Naive B cell (primary cell): ENCODE results near the gene HERC4. TPM values are rescaled to one million over a fixed set of nuclear protein-coding genes. Genes with fewer than 3 reads are reported as not detected.
A peak's percentile ranks its signal among the peaks of the same experiment; 100 is the strongest.
"Not testable (repeated sequence)": the region's sequence is repeated elsewhere in the genome, so short reads cannot be mapped to it uniquely, and the experiment has no call there.

Experiments
- ATAC-seq, 2 donors: fragments of 150-1000 bp; cut with Tn5 transposase; 2 replicates each; pipeline ENCODE4 v1.10.0; 2021; ENCODE audit warnings: low read depth in 2 of 2, mild to moderate bottlenecking in 2 of 2, moderate library complexity in 2 of 2
- DNase-seq: peaks from one replicate; pipeline ENCODE4 v3.0.0; 2022
- H3K27ac Mint-ChIP-seq, 6 donors: one replicate each; pipeline ENCODE4 v1.8.0; 2020 to 2022; ENCODE audit warnings: mild to moderate bottlenecking in 6 of 6, mixed read lengths in 6 of 6, moderate library complexity in 5 of 6, inconsistent platforms in 2 of 6
- H3K27me3 Mint-ChIP-seq, 3 donors: one replicate each; pipeline ENCODE4 v1.8.0; 2021 to 2022; ENCODE audit warnings: mixed read lengths in 3 of 3, mild to moderate bottlenecking in 1 of 3
- H3K36me3 Mint-ChIP-seq, 2 donors: one replicate each; pipeline ENCODE4 v1.8.0; 2020 to 2022; ENCODE audit warnings: mixed read lengths in 2 of 2, inconsistent platforms in 1 of 2, mild to moderate bottlenecking in 1 of 2
- H3K4me1 Mint-ChIP-seq, 3 donors: one replicate each; pipeline ENCODE4 v1.8.0; 2020 to 2022; ENCODE audit warnings: mixed read lengths in 3 of 3, inconsistent platforms in 1 of 3, mild to moderate bottlenecking in 1 of 3, moderate library complexity in 1 of 3
- H3K4me3 Mint-ChIP-seq, 8 donors: one replicate each; pipeline ENCODE4 v1.8.0; 2020 to 2022; ENCODE audit warnings: mild to moderate bottlenecking in 8 of 8, mixed read lengths in 8 of 8, moderate library complexity in 8 of 8, inconsistent platforms in 2 of 8
- H3K9me3 Mint-ChIP-seq, 7 donors: one replicate each; pipeline ENCODE4 v1.8.0; 2020 to 2022; ENCODE audit warnings: mixed read lengths in 7 of 7, mild to moderate bottlenecking in 5 of 7, inconsistent platforms in 2 of 7, moderate library complexity in 1 of 7
- polyA plus RNA-seq, 6 donors: library from polyadenylated mRNA; unstranded; fragments of 300-500 nt; fragmentation: Illumina TruSeq; gene quantifications; one replicate each; pipeline ENCODE4 v1.2.3, GENCODE V29; 2021; ENCODE audit warnings: low read depth in 6 of 6

Gene HERC4
- polyA plus RNA-seq, 6 donors from 2014 or later, result 19.5 to 37.5 (median 23.9) TPM

DNA sequence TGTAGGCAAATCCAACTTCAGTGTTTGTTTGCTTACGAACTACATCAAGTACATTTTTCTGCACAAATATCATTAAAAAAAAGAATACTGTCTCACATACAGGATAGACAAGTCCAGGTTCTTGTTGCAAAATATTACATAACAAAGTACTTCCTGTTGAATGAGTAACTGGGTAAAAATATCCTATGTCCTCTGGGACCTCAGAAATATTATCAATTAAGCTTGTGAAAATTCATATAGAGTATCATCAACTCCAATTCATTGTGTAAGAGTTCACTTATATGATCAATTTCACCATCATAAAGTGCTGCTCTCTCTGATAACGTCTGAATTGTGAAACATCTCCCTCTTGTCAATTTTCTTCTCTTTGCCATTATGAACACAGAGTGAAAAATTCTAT lies 22.6 kb downstream of the HERC4 start:
- no peaks in the 10 kb centered on the region for H3K9me3 Mint-ChIP-seq
- H3K27me3 Mint-ChIP-seq, result no peaks in the 10 kb centered on the region
- DNase-seq (no peak), ATAC-seq (peak in 1 of 2 donors; percentile 28)
- H3K27ac Mint-ChIP-seq, result peak overlapping the region in 4 of 6 donors; percentile 15 to 81 (median 38)
- peaks cover 24 to 42% (median 37%) of the 10 kb centered on the region in 3 donors for H3K4me1 Mint-ChIP-seq
- H3K36me3 Mint-ChIP-seq, result peaks cover 6 to 9% of the 10 kb centered on the region in 2 donors
- H3K4me3 Mint-ChIP-seq, result no peak overlapping the region

GRCh38 chr10:68049289-68050078 lies 25.6 kb downstream of the HERC4 start:
- Mint-ChIP-seq H3K4me1 (peaks cover 38 to 64% (median 53%) of the 10 kb centered on the region in 3 donors), H3K36me3 (peaks cover 0 to 6% of the 10 kb centered on the region in 2 donors), H3K4me3 (peak overlapping the region in 1 of 8 donors; percentile 29), H3K9me3 (no peaks in the 10 kb centered on the region), H3K27me3 (no peaks in the 10 kb centered on the region), H3K27ac (peak overlapping the region in 5 of 6 donors; percentile 8 to 70 (median 53))
- ATAC-seq, result no peak
- no peak for DNase-seq

DNA sequence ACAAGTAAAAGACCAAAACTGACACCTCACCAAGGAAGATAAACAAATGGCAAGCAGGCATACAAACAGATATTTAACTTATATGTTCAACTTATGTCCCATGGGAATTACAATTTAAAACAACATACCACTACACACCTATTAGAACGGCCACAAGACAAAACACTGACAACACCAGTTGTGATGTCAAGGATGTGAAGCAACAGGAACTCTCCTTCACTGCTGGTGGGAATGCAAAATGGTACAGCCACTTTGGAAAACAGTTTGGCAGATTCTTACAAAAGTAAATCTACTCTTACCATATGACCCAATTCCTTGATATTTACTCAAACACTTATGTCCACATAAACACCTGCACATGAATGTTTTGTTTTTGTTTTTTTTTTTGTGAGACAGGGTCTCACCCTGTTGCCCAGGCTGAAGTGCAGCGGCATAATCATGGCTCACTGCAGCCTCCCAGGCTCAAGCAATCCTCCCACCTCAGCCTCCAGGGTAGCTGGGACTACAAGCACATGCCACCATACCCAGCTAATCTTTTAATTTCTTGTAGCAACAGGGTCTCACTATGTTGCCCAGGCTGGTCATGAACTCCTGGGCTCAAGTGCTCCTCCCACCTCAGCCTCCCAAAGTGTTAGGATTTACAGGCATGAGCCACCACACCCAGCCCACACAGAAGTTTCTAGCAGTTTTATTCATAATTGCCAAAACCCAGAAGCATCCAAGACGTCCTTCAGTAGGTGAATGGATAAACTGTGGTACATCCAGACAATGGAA lies 27.3 kb downstream of the HERC4 start:
- H3K27ac Mint-ChIP-seq, result peak overlapping the region in 5 of 6 donors; percentile 53 to 79 (median 62)
- H3K9me3 Mint-ChIP-seq, result no peaks in the 10 kb centered on the region
- H3K4me1 Mint-ChIP-seq, result peaks cover 30 to 55% (median 39%) of the 10 kb centered on the region in 3 donors
- DNase-seq (no peak), ATAC-seq (no peak)
- H3K27me3 Mint-ChIP-seq, result no peaks in the 10 kb centered on the region
- H3K4me3 Mint-ChIP-seq, result peak overlapping the region in 4 of 8 donors; percentile 3 to 73 (median 26)
- peaks cover 0 to 6% of the 10 kb centered on the region in 2 donors for H3K36me3 Mint-ChIP-seq

GRCh38 chr10:68047122-68047521 lies 28.0 kb downstream of the HERC4 start:
- Mint-ChIP-seq H3K27ac (peak overlapping the region in 5 of 6 donors; percentile 18 to 94 (median 70)), H3K36me3 (peaks cover 0 to 6% of the 10 kb centered on the region in 2 donors), H3K4me1 (peaks cover 29 to 49% (median 33%) of the 10 kb centered on the region in 3 donors)

GRCh38 chr10:68046642-68047041 lies 28.4 kb downstream of the HERC4 start:
- Mint-ChIP-seq H3K9me3 (no peaks in the 10 kb centered on the region), H3K36me3 (peaks cover 0 to 6% of the 10 kb centered on the region in 2 donors), H3K27me3 (no peaks in the 10 kb centered on the region), H3K27ac (peak overlapping the region; percentile 53 to 94 (median 72)), H3K4me3 (peak overlapping the region in 3 of 8 donors; percentile 2 to 73 (median 45)), H3K4me1 (peaks cover 26 to 45% (median 32%) of the 10 kb centered on the region in 3 donors)
- no peak for DNase-seq
- ATAC-seq, result peak in 1 of 2 donors; percentile 25

More at GRCh38 chr10:68047122-68047521, 28.0 kb downstream of the HERC4 start:
- no peak for DNase-seq
- no peak for ATAC-seq
- Mint-ChIP-seq H3K27me3 (no peaks in the 10 kb centered on the region), H3K4me3 (peak overlapping the region in 4 of 8 donors; percentile 2 to 73 (median 26)), H3K9me3 (no peaks in the 10 kb centered on the region)

DNA sequence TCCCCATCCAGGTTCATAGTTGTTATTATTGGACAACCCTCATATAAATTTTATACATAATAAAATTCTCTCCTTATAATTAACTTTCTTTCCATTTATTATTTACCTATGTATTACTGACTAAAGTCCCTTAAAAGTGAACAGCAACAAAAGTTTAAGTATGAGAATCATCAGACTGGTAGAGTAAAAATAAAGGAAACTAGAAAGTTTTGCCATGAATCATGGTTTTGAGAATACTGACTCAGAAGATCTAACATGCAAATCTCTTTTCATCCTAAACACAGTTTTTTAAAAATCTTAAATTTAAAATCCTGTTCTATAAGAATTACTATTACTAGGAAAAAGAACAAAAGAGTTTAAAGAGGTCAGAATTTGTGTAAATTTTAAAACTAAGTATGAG lies 32.1 kb downstream of the HERC4 start:
- peak overlapping the region in 1 of 6 donors; percentile 49 for H3K27ac Mint-ChIP-seq
- DNase-seq, result no peak
- peaks cover 0 to 6% of the 10 kb centered on the region in 2 donors for H3K36me3 Mint-ChIP-seq
- no peaks in the 10 kb centered on the region for H3K27me3 Mint-ChIP-seq
- H3K4me1 Mint-ChIP-seq, result peaks cover 17 to 28% (median 21%) of the 10 kb centered on the region in 3 donors
- ATAC-seq, result no peak
- no peaks in the 10 kb centered on the region for H3K9me3 Mint-ChIP-seq
- H3K4me3 Mint-ChIP-seq, result no peak overlapping the region

GRCh38 chr10:68032113-68032512 lies 43.0 kb downstream of the HERC4 start:
- Mint-ChIP-seq H3K27me3 (no peaks in the 10 kb centered on the region), H3K4me1 (peaks cover 3 to 6% (median 4%) of the 10 kb centered on the region in 3 donors), H3K9me3 (no peaks in the 10 kb centered on the region), H3K27ac (no peak overlapping the region), H3K4me3 (no peak overlapping the region), H3K36me3 (peaks cover 12 to 16% of the 10 kb centered on the region in 2 donors)
- ATAC-seq (no peak), DNase-seq (no peak)

DNA sequence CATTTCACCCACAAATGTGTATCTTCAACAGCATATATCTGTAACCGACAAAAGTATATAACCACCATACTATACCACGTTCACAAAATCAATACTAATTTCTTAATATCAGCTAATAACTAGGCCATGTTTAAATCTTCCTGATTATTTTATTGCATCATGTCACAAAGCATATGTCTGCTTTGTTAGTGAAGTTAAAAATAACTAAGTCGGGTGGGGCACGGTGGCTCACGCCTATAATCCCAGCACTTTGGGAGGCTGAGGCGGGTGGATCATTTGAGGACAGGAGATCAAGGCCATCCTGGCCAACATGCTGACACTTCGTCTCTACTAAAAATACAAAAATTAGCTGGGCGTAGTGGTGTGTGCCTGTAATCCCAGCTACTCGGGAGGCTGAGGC lies 47.7 kb downstream of the HERC4 start:
- no peaks in the 10 kb centered on the region for H3K27me3 Mint-ChIP-seq
- H3K4me3 Mint-ChIP-seq, result no peak overlapping the region
- no peak overlapping the region for H3K27ac Mint-ChIP-seq
- H3K9me3 Mint-ChIP-seq, result peaks cover 0 to 3% (median 0%) of the 10 kb centered on the region in 7 donors
- ATAC-seq (no peak), DNase-seq (no peak)
- no peaks in the 10 kb centered on the region for H3K4me1 Mint-ChIP-seq
- H3K36me3 Mint-ChIP-seq, result peaks cover 13 to 14% of the 10 kb centered on the region in 2 donors

DNA sequence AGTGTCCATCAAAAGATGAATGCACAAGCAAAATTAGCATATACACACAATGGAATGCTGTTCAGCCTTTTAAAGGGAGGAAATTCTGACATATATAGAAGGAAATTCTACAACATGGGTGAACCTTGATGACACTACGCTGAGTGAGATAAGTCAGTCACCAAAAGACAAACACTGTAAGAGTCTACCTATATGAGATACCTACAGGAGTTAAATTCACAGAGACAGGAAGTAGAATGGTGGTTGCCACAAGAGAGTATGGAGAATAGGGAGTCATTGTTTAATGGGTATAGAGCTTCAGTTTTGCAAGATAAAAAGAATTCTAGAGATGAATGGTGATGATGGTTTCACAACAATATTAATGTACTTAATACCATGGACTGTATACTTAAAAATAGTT lies 51.8 kb downstream of the HERC4 start:
- ATAC-seq (no peak), DNase-seq (no peak)
- peaks cover 3 to 22% (median 15%) of the 10 kb centered on the region in 7 donors for H3K9me3 Mint-ChIP-seq
- H3K27me3 Mint-ChIP-seq, result no peaks in the 10 kb centered on the region
- H3K36me3 Mint-ChIP-seq, result peaks cover 35 to 43% of the 10 kb centered on the region in 2 donors
- H3K4me1 Mint-ChIP-seq, result peaks cover 0 to 5% (median 0%) of the 10 kb centered on the region in 3 donors
- H3K27ac Mint-ChIP-seq, result peak overlapping the region in 3 of 6 donors; percentile 4 to 45 (median 43)
- H3K4me3 Mint-ChIP-seq, result no peak overlapping the region

GRCh38 chr10:68022324-68022723 lies 52.8 kb downstream of the HERC4 start:
- H3K4me3 Mint-ChIP-seq, H3K27me3 Mint-ChIP-seq, ATAC-seq, DNase-seq, H3K4me1 Mint-ChIP-seq: not testable (repeated sequence)
- Mint-ChIP-seq H3K27ac (peak overlapping the region in 2 of 6 donors; percentile 7 to 88), H3K36me3 (peaks cover 35 to 43% of the 10 kb centered on the region in 2 donors), H3K9me3 (peaks cover 3 to 22% (median 15%) of the 10 kb centered on the region in 7 donors)

GRCh38 chr10:68016519-68016918 lies 58.6 kb downstream of the HERC4 start:
- H3K9me3 Mint-ChIP-seq, result peaks cover 3 to 17% (median 12%) of the 10 kb centered on the region in 7 donors
- not testable (repeated sequence) for H3K4me3 Mint-ChIP-seq, H3K4me1 Mint-ChIP-seq, ATAC-seq, H3K27me3 Mint-ChIP-seq, DNase-seq
- H3K27ac Mint-ChIP-seq, result peak overlapping the region in 1 of 6 donors; percentile 18
- H3K36me3 Mint-ChIP-seq, result peaks cover 20 to 24% of the 10 kb centered on the region in 2 donors

GRCh38 chr10:68010426-68010940 lies 64.6 kb downstream of the HERC4 start:
- Mint-ChIP-seq H3K9me3 (peaks cover 0 to 3% (median 0%) of the 10 kb centered on the region in 7 donors), H3K27me3 (no peaks in the 10 kb centered on the region), H3K27ac (no peak overlapping the region), H3K36me3 (peaks cover 15 to 26% of the 10 kb centered on the region in 2 donors), H3K4me1 (peaks cover 0 to 5% (median 0%) of the 10 kb centered on the region in 3 donors), H3K4me3 (no peak overlapping the region)
- no peak for ATAC-seq
- DNase-seq, result no peak

- Mint-ChIP-seq H3K27ac (peak overlapping the region in 1 of 6 donors; percentile 75), H3K4me1 (peaks cover 0 to 5% (median 0%) of the 10 kb centered on the region in 3 donors), H3K4me3 (no peak overlapping the region), H3K36me3 (peaks cover 36 to 40% of the 10 kb centered on the region in 2 donors), H3K9me3 (peaks cover 0 to 5% (median 0%) of the 10 kb centered on the region in 7 donors), H3K27me3 (no peaks in the 10 kb centered on the region)
- ATAC-seq (no peak), DNase-seq (no peak)
Measured at GRCh38 chr10:68007356-68007755, 67.7 kb downstream of the HERC4 start.
